IMR-90 (cell line): ENCODE data around the gene SIAH3. TPM values are rescaled to one million over a fixed set of nuclear protein-coding genes. Genes with fewer than 3 reads are reported as not detected.

Source experiments
- ATAC-seq: fragments of 200-7000 bp; cut with Tn5 transposase; 2 replicates; pipeline ENCODE4 v1.9.1; 2020; ENCODE audit warnings: low read depth, mild to moderate bottlenecking, moderate library complexity
- BruUV-seq: library from RNA; stranded (reverse); fragments of 400-500 nt; replicated peaks from 2 replicates; lab custom pipeline; 2021; lab: Mats Ljungman, UMichigan
- CTCF ChIA-PET: fragments of 300-600 bp; formaldehyde crosslinking; extraction: SDS; loops from one replicate; lab custom pipeline; 2021; ENCODE audit warnings: antibody characterized with exemption; lab: Yijun Ruan, JAX
- POLR2A ChIA-PET: fragments of 300-600 bp; sonication (Branson Sonifier 250); formaldehyde crosslinking; loops from one replicate; lab custom pipeline; 2022; ENCODE audit warnings: antibody characterized with exemption; ENCODE audit not compliant: unreplicated experiment; lab: Charles Lee
- DNase-seq: peaks from one replicate; pipeline ENCODE4 v3.0.0; 2013
- H2AFZ ChIP-seq: replicated peaks from 2 replicates; pipeline ENCODE3; 2013; ENCODE audit warnings: low read length, mild to moderate bottlenecking; ENCODE audit not compliant: poor library complexity
- H2AK5ac ChIP-seq: 2 replicates; pipeline ENCODE4 v1.6.1; 2013; ENCODE audit warnings: low read depth, low read length, inconsistent platforms
- H2AK9ac ChIP-seq: replicated peaks from 2 replicates; pipeline ENCODE3; 2013; ENCODE audit warnings: mild to moderate bottlenecking, low read depth, low read length, moderate library complexity; ENCODE audit not compliant: poor library complexity
- H2BK120ac ChIP-seq: 2 replicates; pipeline ENCODE4 v1.6.1; 2013; ENCODE audit warnings: low read depth, low read length, inconsistent platforms
- H2BK15ac ChIP-seq: 3 replicates; pipeline ENCODE4 v1.6.1; 2013; ENCODE audit warnings: low read depth, low read length, inconsistent platforms
- H2BK20ac ChIP-seq: 2 replicates; pipeline ENCODE4 v1.6.1; 2013; ENCODE audit warnings: low read depth, mild to moderate bottlenecking, inconsistent platforms, low read length, moderate library complexity
- H2BK5ac ChIP-seq: 2 replicates; pipeline ENCODE4 v1.6.1; 2013; ENCODE audit warnings: mild to moderate bottlenecking, low read depth, low read length, inconsistent platforms; ENCODE audit not compliant: poor library complexity, severe bottlenecking
- H3K14ac ChIP-seq: replicated peaks from 2 replicates; pipeline ENCODE4 v1.6.1; 2013; ENCODE audit warnings: low read depth, low read length, inconsistent platforms
- H3K18ac ChIP-seq: 2 replicates; pipeline ENCODE4 v1.6.1; 2013; ENCODE audit warnings: low read depth, low read length, control low read depth
- H3K23ac ChIP-seq: 2 replicates; pipeline ENCODE4 v1.6.1; 2013; ENCODE audit warnings: low read depth, low read length, inconsistent platforms
- H3K27ac ChIP-seq: 2 replicates; pipeline ENCODE4 v1.5.1; 2013; ENCODE audit warnings: mild to moderate bottlenecking, control low read depth, low read length; ENCODE audit not compliant: insufficient read depth
- H3K27me3 ChIP-seq: 2 replicates; pipeline ENCODE4 v1.6.1; 2013; ENCODE audit warnings: low read length; ENCODE audit not compliant: control insufficient read depth, insufficient read depth
- H3K36me3 ChIP-seq: 2 replicates; pipeline ENCODE4 v1.6.1; 2013; ENCODE audit warnings: low read length, mixed read lengths; ENCODE audit not compliant: control insufficient read depth, insufficient read depth
- H3K4ac ChIP-seq: 2 replicates; pipeline ENCODE4 v1.6.1; 2013; ENCODE audit warnings: low read depth, low read length, inconsistent platforms
- H3K4me1 ChIP-seq: 2 replicates; pipeline ENCODE4 v1.6.1; 2013; ENCODE audit warnings: low read length, mixed read lengths; ENCODE audit not compliant: control insufficient read depth, insufficient read depth
- H3K4me2 ChIP-seq: 2 replicates; pipeline ENCODE4 v1.6.1; 2013; ENCODE audit warnings: low read depth, mild to moderate bottlenecking, control low read depth, low read length, moderate library complexity
- H3K4me3 ChIP-seq: 2 replicates; pipeline ENCODE4 v1.5.1; 2013; ENCODE audit warnings: low read depth, mild to moderate bottlenecking, control low read depth, low read length, moderate library complexity; ENCODE audit not compliant: insufficient read depth
- H3K56ac ChIP-seq: 2 replicates; pipeline ENCODE4 v1.6.1; 2013; ENCODE audit warnings: low read length, inconsistent platforms; ENCODE audit not compliant: insufficient read depth; ENCODE audit errors: extremely low read depth
- H3K79me1 ChIP-seq, 2 experiments: 2 replicates each; pipeline ENCODE4 v1.6.1; 2013; ENCODE audit warnings: low read length in 2 of 2, inconsistent platforms in 1 of 2, low read depth in 1 of 2
- H3K9ac ChIP-seq: 2 replicates; pipeline ENCODE4 v1.6.1; 2013; ENCODE audit warnings: low read depth, low read length, control low read depth
- H3K9me1 ChIP-seq: 2 replicates; pipeline ENCODE4 v1.6.1; 2013; ENCODE audit warnings: low read length, inconsistent platforms; ENCODE audit not compliant: insufficient read depth
- H3K9me3 ChIP-seq: 2 replicates; pipeline ENCODE4 v1.6.1; 2013; ENCODE audit warnings: low read length; ENCODE audit not compliant: control insufficient read depth, insufficient read depth
- H4K20me1 ChIP-seq: 2 replicates; pipeline ENCODE4 v1.6.1; 2013; ENCODE audit warnings: low read length, inconsistent platforms; ENCODE audit not compliant: insufficient read depth
- H4K5ac ChIP-seq: 2 replicates; pipeline ENCODE4 v1.6.1; 2013; ENCODE audit warnings: mild to moderate bottlenecking, low read depth, low read length, control low read depth
- H4K8ac ChIP-seq, 2 experiments: 2 replicates each; pipeline ENCODE4 v1.6.1; 2013; ENCODE audit warnings: low read depth in 2 of 2, low read length in 2 of 2, control low read depth in 1 of 2, inconsistent platforms in 1 of 2
- H4K91ac ChIP-seq: 2 replicates; pipeline ENCODE4 v1.6.1; 2013; ENCODE audit warnings: low read depth, low read length, inconsistent platforms; ENCODE audit not compliant: insufficient read depth
- CEBPB ChIP-seq: IDR thresholded peaks from 2 replicates; pipeline ENCODE4 v1.6.1; 2012; ENCODE audit warnings: low read depth, low read length, improper control_type of control experiment
- NFE2L2 ChIP-seq: fragments of 150-350 bp; IDR thresholded peaks from 2 replicates; pipeline ENCODE4 v1.6.1; 2016; ENCODE audit warnings: low read depth, mild to moderate bottlenecking, low read length
- POLR2A ChIP-seq: IDR thresholded peaks from 2 replicates; pipeline ENCODE4 v1.6.1; 2012; ENCODE audit warnings: mild to moderate bottlenecking, low read depth, low read length
- RAD21 ChIP-seq: IDR thresholded peaks from 2 replicates; pipeline ENCODE4 v1.6.1; 2012; ENCODE audit warnings: low read length, improper control_type of control experiment
- whole genome bisulfite sequencing, 2 experiments: methylation state at CpG; one replicate each; pipeline versions ENCODE4 v1.1.5 to v1.1.7; 2013; ENCODE audit warnings: missing lambda C conversion rate in 2 of 2; ENCODE audit not compliant: insufficient read length in 1 of 2; ENCODE audit errors: extremely low coverage in 2 of 2; 5-methylcytosine and 5-hydroxymethylcytosine counted together
- dilution Hi-C: fragments of 300-500 bp; cut with HindIII; formaldehyde crosslinking; loops from one replicate; pipeline ENCODE4 v1.14.3; 2018; ENCODE audit warnings: low sequenced_read_pairs; ENCODE audit not compliant: unreplicated experiment
- in situ Hi-C: fragments of 300-500 bp; cut with MboI; formaldehyde crosslinking; loops from 3 replicates; pipeline ENCODE4 v1.14.3; 2019; ENCODE audit warnings: low sequenced_read_pairs, inconsistent platforms, mixed read lengths
- intact Hi-C: fragments of 100-400 bp; cut with micrococcal nuclease; formaldehyde crosslinking; loops from 2 replicates; pipeline ENCODE4 v1.10.0; 2022
- polyA plus RNA-seq, 3 experiments: library from polyadenylated mRNA; depleted of rRNA; stranded (reverse); fragments of >200 nt; gene quantifications; 2 replicates each; pipeline ENCODE4 v1.2.3, GENCODE V29; 2012; ENCODE audit warnings: low replicate concordance in 1 of 3
- total RNA-seq: library from RNA; depleted of rRNA; stranded (reverse); fragments of >200 nt; gene quantifications from 2 replicates; pipeline ENCODE4 v1.2.3, GENCODE V29; 2012

The SIAH3 gene
- total and polyA plus RNA-seq, 2 of the 4 experiments (the other 2 are of a cell fraction), result under 0.01 TPM; not detected in 1

- Histone ChIP-seq H3K4me1 (no peaks in the 10 kb centered on the region), H3K18ac (no peak overlapping the region), H2AFZ (no peak overlapping the region), H3K9me1 (no peaks in the 10 kb centered on the region), H3K27me3 (peaks cover 4% of the 10 kb centered on the region), H3K9ac (no peak overlapping the region), H3K14ac (no peak overlapping the region), H2BK20ac (no peak overlapping the region), H3K56ac (no peak overlapping the region), H4K20me1 (no peaks in the 10 kb centered on the region), H2AK5ac (no peak overlapping the region), H3K79me1 (no peaks in the 10 kb centered on the region), H2BK5ac (no peak overlapping the region), H3K23ac (no peak overlapping the region), H3K9me3 (no peaks in the 10 kb centered on the region), H4K5ac (no peak overlapping the region), H3K4me2 (no peak overlapping the region), H3K4ac (no peak overlapping the region), H4K91ac (no peak overlapping the region), H4K8ac (no peak overlapping the region), H3K36me3 (no peaks in the 10 kb centered on the region), H2BK15ac (no peak overlapping the region), H2BK120ac (no peak overlapping the region), H3K4me3 (no peak overlapping the region), H2AK9ac (no peak overlapping the region), H3K27ac (no peak overlapping the region)
- ChIA-PET POLR2A (no interaction called here), CTCF (no interaction called here)
- in situ Hi-C loops, result no loop called here
- 67% methylated on average over 1 of the region's 3 CpGs; no CpG with 5 or more reads in 1 of the 2 experiments for WGBS, 2 experiments
- no peak for ATAC-seq
- intact Hi-C loops, result no loop called here
- no peak for DNase-seq
- dilution Hi-C loops, result no loop called here
- TF ChIP-seq POLR2A (no peak), CEBPB (no peak), RAD21 (no peak), NFE2L2 (no peak)
- no TSS peak for BruUV-seq
Measured at GRCh38 chr13:45798851-45799250, 52.7 kb downstream of the SIAH3 start.
